OCI-LY3 (cell line): Measurements from ENCODE around the gene GARIN5A.

ENCODE experiments used
- H2AFZ ChIP-seq: fragments of 200-600, 300-600 bp; shearing (Covaris generic); 2 replicates; pipeline ENCODE4 v1.6.0; 2014; ENCODE audit warnings: antibody characterized with exemption, low read depth, low read length
- H3K27ac ChIP-seq: fragments of 200-600, 300-600 bp; sonication (generic); 2 replicates; pipeline ENCODE4 v1.5.1; 2014; ENCODE audit warnings: mild to moderate bottlenecking, low read length, moderate library complexity, mixed read lengths
- H3K27me3 ChIP-seq: fragments of 200-600, 300-600 bp; sonication (generic); 2 replicates; pipeline ENCODE4 v1.6.1; 2014; ENCODE audit warnings: low read depth, low read length, mixed read lengths
- H3K36me3 ChIP-seq: fragments of 200-600, 300-600 bp; sonication (generic); replicated peaks from 2 replicates; pipeline ENCODE3; 2014; ENCODE audit warnings: low read depth, low read length, mixed read lengths
- H3K4me1 ChIP-seq: fragments of 300-600, 200-600 bp; sonication (generic); 2 replicates; pipeline ENCODE4 v1.6.1; 2014; ENCODE audit warnings: low read length, mixed read lengths
- H3K4me2 ChIP-seq: fragments of 200-600, 300-600 bp; sonication (generic); 2 replicates; pipeline ENCODE4 v1.6.1; 2014; ENCODE audit warnings: low read length, mixed read lengths
- H3K4me3 ChIP-seq: fragments of 300-600, 200-600 bp; sonication (generic); 2 replicates; pipeline ENCODE4 v1.5.1; 2014; ENCODE audit warnings: antibody characterized with exemption, mild to moderate bottlenecking, low read length, moderate library complexity
- H3K79me2 ChIP-seq: fragments of 300-600, 200-600 bp; shearing (Covaris generic); 2 replicates; pipeline ENCODE4 v1.6.1; 2014; ENCODE audit warnings: mild to moderate bottlenecking, low read length, mixed read lengths
- H3K9ac ChIP-seq: fragments of 300-600, 200-600 bp; shearing (Covaris generic); 2 replicates; pipeline ENCODE4 v1.6.0; 2014; ENCODE audit warnings: mild to moderate bottlenecking, low read length, moderate library complexity
- H3K9me3 ChIP-seq: fragments of 200-600, 300-600 bp; shearing (Covaris generic); 2 replicates; pipeline ENCODE4 v1.6.1; 2014; ENCODE audit warnings: low read length, mixed read lengths; ENCODE audit not compliant: insufficient read depth
- H4K20me1 ChIP-seq: fragments of 200-600, 300-600 bp; sonication (generic); 2 replicates; pipeline ENCODE4 v1.6.1; 2016; ENCODE audit warnings: low read length, mixed read lengths; ENCODE audit not compliant: insufficient read depth
- EZH2phosphoT487 ChIP-seq: fragments of 200-600 bp; shearing (Covaris generic); IDR thresholded peaks from 2 replicates; pipeline ENCODE4 v1.6.1; 2018; ENCODE audit warnings: antibody characterized with exemption, mixed run types, low read depth
- TF ChIP-seq, protein P1 (sequence below): fragments of 200-600, 300-600 bp; sonication (generic); IDR thresholded peaks from 2 replicates; pipeline ENCODE4 v1.5.1; 2014; ENCODE audit warnings: antibody characterized with exemption, low read length, low read depth

Gene GARIN5A

DNA sequence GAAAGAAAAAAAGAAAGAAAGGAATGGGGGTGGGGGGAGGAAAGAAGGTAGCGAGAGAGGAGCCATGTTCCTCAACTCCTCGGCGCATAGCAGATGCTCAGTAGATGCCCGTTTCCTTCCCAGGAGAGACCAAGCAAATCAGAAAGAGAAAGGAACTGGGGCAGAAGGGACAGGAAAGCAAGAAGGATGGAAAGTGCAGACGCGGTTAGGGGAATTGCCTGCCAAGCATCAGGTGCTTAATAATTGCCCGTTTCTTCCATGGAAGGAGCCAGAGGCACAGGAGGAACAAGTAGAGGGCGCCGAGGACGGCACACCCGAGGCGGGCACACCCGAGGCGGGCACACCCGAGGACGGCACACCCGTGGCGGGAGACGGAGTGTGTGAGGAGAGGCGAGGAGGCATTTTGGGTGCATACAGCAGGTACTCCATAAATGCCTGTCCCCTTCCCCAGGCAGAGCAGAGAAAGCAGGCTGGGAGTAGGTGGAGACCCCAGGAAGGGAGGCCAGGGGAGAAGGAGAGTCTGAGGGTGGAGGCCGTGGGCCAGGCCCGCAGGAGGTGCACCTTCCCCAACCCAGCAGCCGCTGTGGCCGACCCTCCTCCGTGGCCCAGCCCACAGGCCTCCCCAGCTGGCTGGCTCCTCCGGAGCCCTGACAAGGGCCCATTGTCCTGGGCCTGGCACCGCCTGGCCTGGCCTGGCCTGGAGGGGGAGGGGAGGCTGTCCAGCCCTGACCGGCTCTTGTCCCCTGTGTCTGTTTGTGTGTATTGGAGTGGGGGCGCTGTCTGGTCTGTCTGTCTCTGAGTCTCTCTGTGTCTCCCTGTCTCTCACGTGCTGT is 19.8 kb upstream of the GARIN5A start:
- no peak overlapping the region for H3K4me3 ChIP-seq
- H2AFZ ChIP-seq = no peak overlapping the region
- no peaks in the 10 kb centered on the region for H3K79me2 ChIP-seq
- H3K27ac ChIP-seq = no peak overlapping the region
- H3K4me1 ChIP-seq = no peaks in the 10 kb centered on the region
- peaks cover 6% of the 10 kb centered on the region for H3K27me3 ChIP-seq
- H4K20me1 ChIP-seq = no peaks in the 10 kb centered on the region
- no peak overlapping the region for H3K4me2 ChIP-seq
- TF ChIP-seq EZH2phosphoT487 = no peak
- TF ChIP-seq, protein P1, sequence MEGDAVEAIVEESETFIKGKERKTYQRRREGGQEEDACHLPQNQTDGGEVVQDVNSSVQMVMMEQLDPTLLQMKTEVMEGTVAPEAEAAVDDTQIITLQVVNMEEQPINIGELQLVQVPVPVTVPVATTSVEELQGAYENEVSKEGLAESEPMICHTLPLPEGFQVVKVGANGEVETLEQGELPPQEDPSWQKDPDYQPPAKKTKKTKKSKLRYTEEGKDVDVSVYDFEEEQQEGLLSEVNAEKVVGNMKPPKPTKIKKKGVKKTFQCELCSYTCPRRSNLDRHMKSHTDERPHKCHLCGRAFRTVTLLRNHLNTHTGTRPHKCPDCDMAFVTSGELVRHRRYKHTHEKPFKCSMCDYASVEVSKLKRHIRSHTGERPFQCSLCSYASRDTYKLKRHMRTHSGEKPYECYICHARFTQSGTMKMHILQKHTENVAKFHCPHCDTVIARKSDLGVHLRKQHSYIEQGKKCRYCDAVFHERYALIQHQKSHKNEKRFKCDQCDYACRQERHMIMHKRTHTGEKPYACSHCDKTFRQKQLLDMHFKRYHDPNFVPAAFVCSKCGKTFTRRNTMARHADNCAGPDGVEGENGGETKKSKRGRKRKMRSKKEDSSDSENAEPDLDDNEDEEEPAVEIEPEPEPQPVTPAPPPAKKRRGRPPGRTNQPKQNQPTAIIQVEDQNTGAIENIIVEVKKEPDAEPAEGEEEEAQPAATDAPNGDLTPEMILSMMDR = no peak
- no peaks in the 10 kb centered on the region for H3K36me3 ChIP-seq
- H3K9ac ChIP-seq = no peak overlapping the region
- H3K9me3 ChIP-seq = no peaks in the 10 kb centered on the region

DNA sequence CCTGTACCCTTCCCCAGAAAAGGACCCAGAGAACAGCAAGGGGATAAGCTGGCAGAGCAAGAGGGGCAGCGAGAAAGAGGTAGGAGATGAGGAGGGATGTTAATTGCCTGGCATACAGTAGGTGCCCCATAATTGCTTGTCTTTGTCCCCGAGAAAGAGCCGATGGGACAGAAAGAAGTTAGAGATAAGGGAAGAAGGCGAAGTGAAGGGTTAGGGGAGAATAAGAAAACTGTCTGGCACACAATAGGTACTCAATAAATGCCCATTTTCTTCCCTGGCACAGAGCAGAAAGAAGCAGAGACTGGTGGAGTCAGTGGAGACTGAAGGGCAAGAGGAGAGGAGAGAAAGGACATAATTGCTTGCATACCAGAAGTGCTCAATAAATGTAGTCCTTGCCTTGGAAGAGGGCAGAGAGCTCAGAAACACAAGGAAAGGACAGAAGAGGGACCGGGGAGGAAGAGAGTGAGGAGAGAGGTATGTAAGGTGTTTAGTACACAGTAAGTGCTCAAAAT is 18.4 kb upstream of the GARIN5A start:
- TF ChIP-seq EZH2phosphoT487 = no peak
- TF ChIP-seq, protein P1 = no peak
- no peaks in the 10 kb centered on the region for H3K79me2 ChIP-seq
- no peak overlapping the region for H2AFZ ChIP-seq
- no peaks in the 10 kb centered on the region for H3K4me1 ChIP-seq
- H3K4me2 ChIP-seq = no peak overlapping the region
- H3K36me3 ChIP-seq = no peaks in the 10 kb centered on the region
- H3K27me3 ChIP-seq = peaks cover 3% of the 10 kb centered on the region; the same call in 1 of the 2 replicates
- no peaks in the 10 kb centered on the region for H3K9me3 ChIP-seq
- no peak overlapping the region for H3K9ac ChIP-seq
- H4K20me1 ChIP-seq = no peaks in the 10 kb centered on the region
- H3K4me3 ChIP-seq = no peak overlapping the region
- no peak overlapping the region for H3K27ac ChIP-seq

DNA sequence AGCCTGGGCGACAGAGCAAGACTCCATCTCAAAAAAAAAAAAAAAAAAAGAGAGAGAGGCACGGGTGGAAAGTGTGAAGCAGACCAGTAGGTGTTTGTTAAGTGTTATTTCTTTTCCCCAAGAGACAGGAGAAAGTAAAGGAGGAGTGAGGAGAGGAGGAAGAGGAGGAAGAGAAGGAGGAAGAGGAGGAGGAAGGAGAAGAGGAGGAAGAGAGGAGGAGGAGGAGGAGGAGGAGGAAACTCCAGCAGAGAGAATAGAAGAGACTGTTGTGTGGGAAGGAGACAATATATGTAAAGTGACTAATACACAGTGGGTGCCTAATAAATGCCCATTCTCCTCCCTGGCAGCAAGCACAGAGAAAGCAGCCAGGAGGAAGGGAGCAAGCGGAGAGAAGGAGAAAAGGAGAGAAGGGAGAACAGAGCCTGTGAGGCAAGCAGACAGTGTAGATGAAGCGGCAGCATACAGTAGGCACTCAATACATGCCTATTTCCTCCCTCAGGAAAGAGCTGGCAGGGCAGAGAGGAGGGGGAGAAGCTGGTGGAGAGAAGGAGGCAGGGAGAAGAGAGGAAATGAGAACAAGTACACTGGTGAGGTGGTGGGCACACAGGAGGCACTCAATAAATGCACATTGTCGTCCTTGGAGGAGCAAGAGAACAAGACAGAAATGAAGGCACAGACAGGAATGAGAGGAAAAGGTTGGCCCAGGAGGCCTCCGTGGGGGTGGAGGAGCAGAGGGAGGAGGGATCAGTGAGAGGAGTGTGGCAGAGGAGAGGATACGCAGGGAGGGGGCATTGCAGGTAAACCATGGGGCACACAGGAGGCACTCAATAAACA is 17.8 kb upstream of the GARIN5A start:
- no peak overlapping the region for H3K4me3 ChIP-seq
- TF ChIP-seq EZH2phosphoT487 = no peak
- TF ChIP-seq, protein P1 = no peak

DNA sequence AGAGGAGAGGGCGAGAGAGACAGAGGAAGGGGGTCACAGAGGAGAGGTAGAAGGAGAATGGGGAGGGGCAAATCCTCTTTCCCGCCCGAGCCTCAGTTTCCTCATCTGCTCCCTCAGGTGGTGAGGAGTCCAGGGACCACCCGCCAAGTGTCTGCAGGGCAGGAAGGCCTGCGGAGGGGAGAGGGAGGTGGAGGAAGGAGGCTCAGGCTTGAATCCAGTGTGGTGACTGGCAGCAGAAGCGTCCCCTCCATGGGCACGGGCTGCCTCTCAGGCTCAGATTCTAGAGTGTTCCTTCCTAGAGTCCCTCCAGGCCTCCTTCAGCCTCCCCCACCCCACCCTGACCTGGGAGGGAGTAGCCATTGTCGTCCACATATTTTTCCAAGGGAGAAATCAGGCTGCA is 16.5 kb upstream of the GARIN5A start:
- no peak for TF ChIP-seq EZH2phosphoT487
- TF ChIP-seq, protein P1 = no peak
- Histone ChIP-seq H3K4me3 (no peak overlapping the region), H2AFZ (no peak overlapping the region), H3K27ac (no peak overlapping the region), H3K4me2 (no peak overlapping the region), H3K36me3 (no peaks in the 10 kb centered on the region), H3K4me1 (no peaks in the 10 kb centered on the region), H4K20me1 (no peaks in the 10 kb centered on the region), H3K9ac (no peak overlapping the region), H3K79me2 (no peaks in the 10 kb centered on the region), H3K27me3 (peaks cover 3% of the 10 kb centered on the region; the same call in 1 of the 2 replicates), H3K9me3 (no peaks in the 10 kb centered on the region)

More for the DNA sequence above, 17.8 kb upstream of the GARIN5A start:
- H3K36me3 ChIP-seq = no peaks in the 10 kb centered on the region
- H3K9ac ChIP-seq = no peak overlapping the region
- no peaks in the 10 kb centered on the region for H3K9me3 ChIP-seq
- peaks cover 3% of the 10 kb centered on the region; the same call in 1 of the 2 replicates for H3K27me3 ChIP-seq
- no peak overlapping the region for H2AFZ ChIP-seq
- H3K79me2 ChIP-seq = no peaks in the 10 kb centered on the region
- H4K20me1 ChIP-seq = no peaks in the 10 kb centered on the region
- no peaks in the 10 kb centered on the region for H3K4me1 ChIP-seq
- no peak overlapping the region for H3K27ac ChIP-seq
- H3K4me2 ChIP-seq = no peak overlapping the region
